ENCODE measurements around the gene PCBD2. TPM values are rescaled to one million over a fixed set of nuclear protein-coding genes. Genes with fewer than 3 reads are reported as not detected.

The PCBD2 gene
- total RNA-seq, 2 experiments from 2014 or later = 5.2 to 5.8 TPM

DNA sequence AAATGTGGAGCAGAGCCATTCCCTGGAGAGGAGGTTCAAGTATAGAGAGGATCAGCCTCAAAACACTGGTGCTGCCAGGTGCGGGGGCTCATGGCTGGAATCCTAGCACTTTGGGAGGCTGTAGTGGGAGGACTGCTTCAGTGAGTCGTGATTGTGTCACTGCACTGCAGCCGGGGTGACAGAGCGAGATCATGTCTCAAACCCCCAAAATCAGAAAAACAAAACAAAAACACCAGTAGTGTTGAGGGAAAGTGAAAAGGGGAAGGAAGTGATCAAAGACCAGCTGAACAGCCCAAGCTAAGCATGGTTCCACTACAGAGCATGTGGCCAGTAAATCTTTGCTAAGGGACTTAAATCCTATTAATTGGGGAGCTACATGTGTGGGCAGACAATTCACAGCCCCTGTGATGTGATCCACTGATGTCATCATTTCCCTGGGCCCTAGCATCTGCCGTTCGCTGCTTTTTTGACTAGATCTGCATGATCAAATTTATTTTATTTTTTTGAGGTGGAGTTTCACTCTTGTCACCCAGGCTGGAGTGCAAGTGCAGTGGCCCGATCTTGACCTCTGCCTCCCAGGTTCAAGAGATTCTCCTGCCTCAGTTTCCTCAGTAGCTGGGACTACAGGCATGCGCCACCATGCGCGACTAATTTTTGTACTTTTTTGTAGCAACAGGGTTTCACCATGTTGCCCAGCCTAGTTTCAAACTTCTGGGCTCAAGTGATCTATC lies 2.7 kb upstream of the PCBD2 start:
- Histone ChIP-seq H3K27me3 (ENCODE audit: control insufficient read depth in 1 of 2, insufficient read depth in 2 of 2, low read length in 2 of 2) (no peaks in the 10 kb centered on the region), H3K4me3 (ENCODE audit: low read length) (no peak overlapping the region), H3K36me3 (ENCODE audit: insufficient read depth, low read length) (peaks cover 18% of the 10 kb centered on the region), H3K9me3 (ENCODE audit: control insufficient read depth in 1 of 2, insufficient read depth in 1 of 2, low read length in 2 of 2) (no peaks in the 10 kb centered on the region), H3K27ac (ENCODE audit: low read depth in 1 of 2, low read length in 2 of 2) (no peak overlapping the region), H3K4me1 (ENCODE audit: insufficient read depth, low read length) (peaks cover 22% of the 10 kb centered on the region)
- ChIA-PET POLR2A (interaction anchor here (0.5 to 1.2 kb wide), 3 partner anchors 28 to 294 kb away, joined by 3 to 4 read pairs (median 3); partner anchors contain the start of gene TXNDC15), CTCF (no interaction called here)
- ATAC-seq (ENCODE audit: poor library complexity) = no peak
- intact Hi-C loops (cut with DNase I, micrococcal nuclease) = loop anchor here in 1 of 2 experiments (2.0 to 10.0 kb wide), 4 partner anchors 55 to 937 kb away; partner anchors contain the start of genes C5orf15, JADE2 and UBE2B
- peak in 2 of 14 experiments; percentile 9 to 21 for DNase-seq
- H3K36me3 Mint-ChIP-seq (ENCODE audit: low read depth) = peaks cover 27% of the 10 kb centered on the region
- H3K27me3 Mint-ChIP-seq = no peaks in the 10 kb centered on the region
- H3K4me1 Mint-ChIP-seq (ENCODE audit: low read depth) = peaks cover 15% of the 10 kb centered on the region
- TF ChIP-seq, protein P1, sequence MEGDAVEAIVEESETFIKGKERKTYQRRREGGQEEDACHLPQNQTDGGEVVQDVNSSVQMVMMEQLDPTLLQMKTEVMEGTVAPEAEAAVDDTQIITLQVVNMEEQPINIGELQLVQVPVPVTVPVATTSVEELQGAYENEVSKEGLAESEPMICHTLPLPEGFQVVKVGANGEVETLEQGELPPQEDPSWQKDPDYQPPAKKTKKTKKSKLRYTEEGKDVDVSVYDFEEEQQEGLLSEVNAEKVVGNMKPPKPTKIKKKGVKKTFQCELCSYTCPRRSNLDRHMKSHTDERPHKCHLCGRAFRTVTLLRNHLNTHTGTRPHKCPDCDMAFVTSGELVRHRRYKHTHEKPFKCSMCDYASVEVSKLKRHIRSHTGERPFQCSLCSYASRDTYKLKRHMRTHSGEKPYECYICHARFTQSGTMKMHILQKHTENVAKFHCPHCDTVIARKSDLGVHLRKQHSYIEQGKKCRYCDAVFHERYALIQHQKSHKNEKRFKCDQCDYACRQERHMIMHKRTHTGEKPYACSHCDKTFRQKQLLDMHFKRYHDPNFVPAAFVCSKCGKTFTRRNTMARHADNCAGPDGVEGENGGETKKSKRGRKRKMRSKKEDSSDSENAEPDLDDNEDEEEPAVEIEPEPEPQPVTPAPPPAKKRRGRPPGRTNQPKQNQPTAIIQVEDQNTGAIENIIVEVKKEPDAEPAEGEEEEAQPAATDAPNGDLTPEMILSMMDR (IDR thresholded peaks at IDR 0.05) = no peak
- H3K4me3 Mint-ChIP-seq = peak overlapping the region; percentile 71
- peak overlapping the region; percentile 81 for H3K27ac Mint-ChIP-seq
- H3K9me3 Mint-ChIP-seq = no peaks in the 10 kb centered on the region

- intact Hi-C loops (cut with DNase I, micrococcal nuclease) = loop anchor here (1.0 to 10.0 kb wide), 9 partner anchors 31 to 941 kb away; partner anchors contain the start of genes C5orf15 (in 1 of the 2), CAMLG (in 1 of the 2), JADE2 (in 1 of the 2) and SEC24A (in 1 of the 2)
- H3K27ac Mint-ChIP-seq = peak overlapping the region; percentile 95
These were observed 490 bp downstream of the PCBD2 start for GRCh38 chr5:134905246-134905996.

More at GRCh38 chr5:134905246-134905996, 490 bp downstream of the PCBD2 start:
- H3K27ac ChIP-seq (ENCODE audit: low read depth in 1 of 2, low read length in 2 of 2) = peak overlapping the region; percentile 83 to 85
- ATAC-seq (ENCODE audit: poor library complexity) (peak; percentile 43), DNase-seq (peak; percentile 33 to 84 (median 57))
- peaks cover 22% of the 10 kb centered on the region for H3K4me1 ChIP-seq (ENCODE audit: insufficient read depth, low read length)
- Mint-ChIP-seq H3K4me3 (peak overlapping the region; percentile 99), H3K27me3 (no peaks in the 10 kb centered on the region), H3K9me3 (no peaks in the 10 kb centered on the region), H3K36me3 (ENCODE audit: low read depth) (peaks cover 20% of the 10 kb centered on the region), H3K4me1 (ENCODE audit: low read depth) (peaks cover 15% of the 10 kb centered on the region)
- no peaks in the 10 kb centered on the region for H3K9me3 ChIP-seq (ENCODE audit: control insufficient read depth in 1 of 2, insufficient read depth in 1 of 2, low read length in 2 of 2)
- POLR2A ChIA-PET = interaction anchor here (0.9 to 2.8 kb wide), 12 partner anchors 11 to 900 kb away, joined by 3 to 58 read pairs (median 14); partner anchors contain the start of genes C5orf24, CAMLG, DDX46 and JADE2
- no peaks in the 10 kb centered on the region for H3K27me3 ChIP-seq (ENCODE audit: control insufficient read depth in 1 of 2, insufficient read depth in 2 of 2, low read length in 2 of 2)
- TF ChIP-seq, protein P1 (IDR thresholded peaks at IDR 0.05) = peak; percentile 81
- CTCF ChIA-PET = interaction anchor here (0.8 to 3.0 kb wide), 17 partner anchors 10 to 169 kb away, joined by 3 to 25 read pairs (median 5); partner anchors contain the start of genes C5orf24, CAMLG, DDX46 and TXNDC15
- H3K4me3 ChIP-seq (ENCODE audit: low read length) = peak overlapping the region; percentile 87
- H3K36me3 ChIP-seq (ENCODE audit: insufficient read depth, low read length) = peaks cover 2% of the 10 kb centered on the region
